AG09319 (cell line): ENCODE data around the gene NRIP2.

Source experiments
- DNase-seq: peaks from one replicate; pipeline ENCODE4 v3.0.0-alpha.2; 2010; ENCODE audit warnings: low read depth; ENCODE audit errors: extremely low read depth
- CTCF ChIP-seq: IDR thresholded peaks from 2 replicates; pipeline ENCODE4 v1.5.1; 2011; ENCODE audit warnings: low read depth, mild to moderate bottlenecking, inconsistent platforms, low read length, moderate library complexity

Gene NRIP2

GRCh38 chr12:2819810-2820209 lies 15.0 kb downstream of the NRIP2 start:
- TF ChIP-seq CTCF: no peak
- no peak for DNase-seq

- DNase-seq: no peak
- peak; percentile 77 for TF ChIP-seq CTCF
Measured at GRCh38 chr12:2813214-2814185, 21.3 kb downstream of the NRIP2 start.

GRCh38 chr12:2812290-2813213 lies 22.3 kb downstream of the NRIP2 start, which contains the start of gene ITFG2:
ITFG2 (plus strand) TSS chr12:2812668; CDS start chr12:2812761, 93 bp downstream.
- no peak for TF ChIP-seq CTCF
- peak; percentile 92 for DNase-seq

- DNase-seq: no peak
- no peak for TF ChIP-seq CTCF
Measured at GRCh38 chr12:2811801-2812200, 23.0 kb downstream of the NRIP2 start.

GRCh38 chr12:2806700-2807099 lies 28.1 kb downstream of the NRIP2 start:
- no peak for TF ChIP-seq CTCF
- DNase-seq: no peak

GRCh38 chr12:2805143-2805520 lies 29.7 kb downstream of the NRIP2 start:
- DNase-seq: no peak
- no peak for TF ChIP-seq CTCF
